GM19452 (cell line): ENCODE data around the gene SLC32A1.

Source experiments
- ATAC-seq: cut with Tn5 transposase; IDR thresholded peaks from one replicate; pipeline ENCODE4 v1.9.1; 2021; ENCODE audit not compliant: unreplicated experiment

The SLC32A1 gene

GRCh38 chr20:38723848-38724625 is at the start of gene SLC32A1:
Gene SLC32A1, plus strand, starts transcription at chr20:38724486. Its CDS starts 239 bp downstream, at chr20:38724725.
- ATAC-seq: no peak

- ATAC-seq: no peak
Observed at GRCh38 chr20:38674765-38675133, 49.5 kb upstream of the SLC32A1 start.

GRCh38 chr20:38676576-38676975 is 47.7 kb upstream of the SLC32A1 start:
- no peak for ATAC-seq

- ATAC-seq: no peak
Observed at GRCh38 chr20:38680500-38681306, 43.6 kb upstream of the SLC32A1 start.

- ATAC-seq: no peak
Observed at GRCh38 chr20:38685271-38685670, 39.0 kb upstream of the SLC32A1 start.

GRCh38 chr20:38685853-38686473 is 38.3 kb upstream of the SLC32A1 start:
- ATAC-seq: no peak

- ATAC-seq: no peak
Observed at GRCh38 chr20:38692436-38693411, 31.6 kb upstream of the SLC32A1 start.

- ATAC-seq: no peak
Observed at GRCh38 chr20:38697306-38697705, 27.0 kb upstream of the SLC32A1 start.

- ATAC-seq: no peak
Observed at GRCh38 chr20:38698541-38698940, 25.7 kb upstream of the SLC32A1 start.

- ATAC-seq: no peak
Observed at GRCh38 chr20:38700141-38700540, 24.1 kb upstream of the SLC32A1 start.

GRCh38 chr20:38700926-38701325 is 23.4 kb upstream of the SLC32A1 start:
- ATAC-seq: no peak

GRCh38 chr20:38703526-38703925 is 20.8 kb upstream of the SLC32A1 start:
- no peak for ATAC-seq

GRCh38 chr20:38704136-38704535 is 20.1 kb upstream of the SLC32A1 start:
- no peak for ATAC-seq

- ATAC-seq: no peak
Observed at GRCh38 chr20:38706509-38706908, 17.8 kb upstream of the SLC32A1 start.

- ATAC-seq: no peak
Observed at GRCh38 chr20:38714308-38714707, 10.0 kb upstream of the SLC32A1 start.

- ATAC-seq: no peak
Observed at GRCh38 chr20:38715646-38716045, 8.6 kb upstream of the SLC32A1 start.

- ATAC-seq: no peak
Observed at GRCh38 chr20:38722683-38723016, 1.6 kb upstream of the SLC32A1 start.

GRCh38 chr20:38723017-38723847 is 1.1 kb upstream of the SLC32A1 start:
- ATAC-seq: no peak

- no peak for ATAC-seq
Observed at GRCh38 chr20:38724626-38725147, 401 bp downstream of the SLC32A1 start.
